MCF 10A (cell line): Measurements from ENCODE around the gene LZTR1. TPM values are rescaled to one million over a fixed set of nuclear protein-coding genes. Genes with fewer than 3 reads are reported as not detected.
A peak's percentile ranks its signal among the peaks of the same experiment; 100 is the strongest.

Experiments
- BruUV-seq: library from RNA; stranded (reverse); fragments of 400-500 nt; replicated peaks from 2 replicates; lab custom pipeline; 2021; lab: Mats Ljungman, UMichigan
- CTCF ChIA-PET: fragments of 300-600 bp; sonication (Branson Sonifier 250); formaldehyde crosslinking; extraction: SDS; loops from one replicate; lab custom pipeline; 2021; ENCODE audit warnings: antibody characterized with exemption, inconsistent platforms; lab: Yijun Ruan, JAX
- POLR2A ChIA-PET: fragments of 300-600, 350-650 bp; sonication (Branson Sonifier 250); formaldehyde crosslinking; extraction: SDS; loops from one replicate; lab custom pipeline; 2020; ENCODE audit warnings: antibody characterized with exemption, inconsistent platforms; lab: Yijun Ruan, JAX
- DNase-seq: peaks from one replicate; pipeline ENCODE4 v3.0.0-alpha.2; 2018; ENCODE audit not compliant: unreplicated experiment
- H3K27ac Mint-ChIP-seq: one replicate; pipeline ENCODE4 v1.8.0; 2022; ENCODE audit warnings: mild to moderate bottlenecking, low read depth, mixed read lengths; ENCODE audit not compliant: unreplicated experiment
- H3K27me3 Mint-ChIP-seq: one replicate; pipeline ENCODE4 v1.8.0; 2022; ENCODE audit warnings: mixed read lengths; ENCODE audit not compliant: insufficient read depth, unreplicated experiment
- H3K36me3 Mint-ChIP-seq: one replicate; pipeline ENCODE4 v1.8.0; 2022; ENCODE audit warnings: mild to moderate bottlenecking, moderate library complexity, mixed read lengths; ENCODE audit not compliant: insufficient read depth, unreplicated experiment
- H3K4me1 Mint-ChIP-seq: one replicate; pipeline ENCODE4 v1.8.0; 2022; ENCODE audit warnings: mixed read lengths; ENCODE audit not compliant: insufficient read depth, unreplicated experiment
- H3K4me3 Mint-ChIP-seq: one replicate; pipeline ENCODE4 v1.8.0; 2022; ENCODE audit warnings: mild to moderate bottlenecking, moderate library complexity, mixed read lengths; ENCODE audit not compliant: unreplicated experiment
- H3K9me3 Mint-ChIP-seq: one replicate; pipeline ENCODE4 v1.8.0; 2022; ENCODE audit warnings: mixed read lengths; ENCODE audit not compliant: unreplicated experiment
- CTCF ChIP-seq: fragments of 200-600 bp; IDR thresholded peaks from one replicate; pipeline ENCODE4 v1.8.0; 2022; ENCODE audit warnings: antibody characterized with exemption, mild to moderate bottlenecking; ENCODE audit not compliant: unreplicated experiment
- intact Hi-C: fragments of 100-400 bp; cut with micrococcal nuclease; formaldehyde crosslinking; loops from 2 replicates; pipeline ENCODE4 v1.14.1; 2022
- total RNA-seq: library from RNA; stranded (reverse); gene quantifications from 2 replicates; pipeline ENCODE4 v1.2.3, GENCODE V29; 2022

LZTR1 gene
- total RNA-seq, 1 experiment from 2014 or later = 49.2 TPM

- Mint-ChIP-seq H3K36me3 (peaks cover 18% of the 10 kb centered on the region), H3K4me1 (peaks cover 8% of the 10 kb centered on the region), H3K9me3 (no peaks in the 10 kb centered on the region), H3K4me3 (no peak overlapping the region), H3K27ac (no peak overlapping the region), H3K27me3 (no peaks in the 10 kb centered on the region)
- DNase-seq = no peak
- ChIA-PET CTCF (no interaction called here), POLR2A (no interaction called here)
- TSS peak; percentile 5 for BruUV-seq
- no peak for TF ChIP-seq CTCF
- intact Hi-C loops = no loop called here
Observed at GRCh38 chr22:20986365-20986764, 4.3 kb downstream of the LZTR1 start.

GRCh38 chr22:20987375-20987774, 5.3 kb downstream of the LZTR1 start:
- intact Hi-C loops = no loop called here
- BruUV-seq = no TSS peak
- no peak overlapping the region for H3K27ac Mint-ChIP-seq
- peaks cover 18% of the 10 kb centered on the region for H3K36me3 Mint-ChIP-seq
- CTCF ChIA-PET = interaction anchor here (0.6 kb wide), 1 partner anchor 109 kb away, joined by 3 read pairs; no protein-coding TSS in a partner anchor
- POLR2A ChIA-PET = no interaction called here
- no peak for DNase-seq
- H3K9me3 Mint-ChIP-seq = no peaks in the 10 kb centered on the region
- peaks cover 8% of the 10 kb centered on the region for H3K4me1 Mint-ChIP-seq
- TF ChIP-seq CTCF = no peak
- H3K4me3 Mint-ChIP-seq = no peak overlapping the region
- no peaks in the 10 kb centered on the region for H3K27me3 Mint-ChIP-seq

- DNase-seq = no peak
- Mint-ChIP-seq H3K4me3 (no peak overlapping the region), H3K9me3 (no peaks in the 10 kb centered on the region), H3K27me3 (no peaks in the 10 kb centered on the region), H3K4me1 (peaks cover 5% of the 10 kb centered on the region), H3K27ac (no peak overlapping the region), H3K36me3 (peaks cover 18% of the 10 kb centered on the region)
- no peak for TF ChIP-seq CTCF
- intact Hi-C loops = no loop called here
- POLR2A ChIA-PET = no interaction called here
- CTCF ChIA-PET = no interaction called here
- BruUV-seq = no TSS peak
Observed at GRCh38 chr22:20988573-20989322, 6.7 kb downstream of the LZTR1 start.

- no peak overlapping the region for H3K4me3 Mint-ChIP-seq
- ChIA-PET CTCF (interaction anchor here (0.6 to 2.6 kb wide), 3 partner anchors 12 to 104 kb away, joined by 3 to 7 read pairs (median 5); no protein-coding TSS in a partner anchor), POLR2A (interaction anchor here (1.0 kb wide), 1 partner anchor 9 kb away, joined by 4 read pairs; no protein-coding TSS in a partner anchor)
- H3K9me3 Mint-ChIP-seq = no peaks in the 10 kb centered on the region
- H3K36me3 Mint-ChIP-seq = peaks cover 19% of the 10 kb centered on the region
- no peak for TF ChIP-seq CTCF
- no peak for DNase-seq
- H3K27me3 Mint-ChIP-seq = no peaks in the 10 kb centered on the region
- H3K27ac Mint-ChIP-seq = no peak overlapping the region
- no peaks in the 10 kb centered on the region for H3K4me1 Mint-ChIP-seq
- BruUV-seq = no TSS peak
- intact Hi-C loops = no loop called here
Observed at GRCh38 chr22:20989323-20990138, 7.4 kb downstream of the LZTR1 start.
